Measurements from ENCODE around the gene KCNH3. TPM values are rescaled to one million over a fixed set of nuclear protein-coding genes. Genes with fewer than 3 reads are reported as not detected.

Gene KCNH3
- polyA plus RNA-seq, 1 donor (not counting 4 experiments of a cell fraction or from before 2014, with no cell fraction given) = 0.08 TPM

- Histone ChIP-seq H3K9ac (ENCODE audit: control insufficient read depth, extremely low read depth, insufficient read depth, low read length) (no peak overlapping the region), H3K79me2 (ENCODE audit: control insufficient read depth, insufficient read depth, low read length) (no peaks in the 10 kb centered on the region), H3K36me3 (ENCODE audit: control insufficient read depth in 2 of 2, extremely low read depth in 1 of 2, insufficient read depth in 2 of 2, low read length in 2 of 2) (no peaks in the 10 kb centered on the region), H3K4me2 (ENCODE audit: control insufficient read depth, extremely low read depth, insufficient read depth, low read depth, low read length) (no peak overlapping the region), H2AFZ (ENCODE audit: control insufficient read depth, low read length) (no peak overlapping the region), H3K27ac (ENCODE audit: control insufficient read depth, insufficient read depth, low read length) (no peak overlapping the region), H3K4me1 (ENCODE audit: control insufficient read depth, extremely low read depth, insufficient read depth, low read length) (peaks cover 44% of the 10 kb centered on the region), H4K20me1 (ENCODE audit: control insufficient read depth, extremely low read depth, insufficient read depth, low read length) (no peaks in the 10 kb centered on the region), H3K4me3 (ENCODE audit: control insufficient read depth in 2 of 3, extremely low read depth in 1 of 3, insufficient read depth in 2 of 3, low read depth in 1 of 3, low read length in 3 of 3) (no peak overlapping the region), H3K27me3 (ENCODE audit: control insufficient read depth, extremely low read depth, insufficient read depth, low read length) (peaks cover 29% of the 10 kb centered on the region), H3K9me3 (ENCODE audit: control insufficient read depth, low read depth, low read length) (no peaks in the 10 kb centered on the region), H3K9me1 (ENCODE audit: control insufficient read depth, extremely low read depth, insufficient read depth, low read length) (peaks cover 5% of the 10 kb centered on the region)
- DNase-seq (ENCODE audit: low read depth, low spot score) (no peak), FAIRE-seq (no peak)
- dilution Hi-C loops (cut with MboI; ENCODE audit: extremely low pct_ligation_motif_present, low sequenced_read_pairs) = no loop called here
- TF ChIP-seq CTCF (optimal IDR thresholded peaks at IDR 0.05 in 1 of 3, IDR thresholded peaks at IDR 0.05 in 1 of 3, conservative IDR thresholded peaks at IDR 0.05 in 1 of 3; ENCODE audit: extremely low read depth in 1 of 3, insufficient read depth in 2 of 3, low read length in 3 of 3) (no peak), EZH2 (IDR thresholded peaks at IDR 0.05; ENCODE audit: low read length) (no peak)
Measured at GRCh38 chr12:49543914-49544815, 5.3 kb downstream of the KCNH3 start.

GRCh38 chr12:49545815-49546214 is 7.0 kb downstream of the KCNH3 start:
- FAIRE-seq = no peak
- H4K20me1 ChIP-seq (ENCODE audit: control insufficient read depth, extremely low read depth, insufficient read depth, low read length) = no peaks in the 10 kb centered on the region
- H3K27me3 ChIP-seq (ENCODE audit: control insufficient read depth, extremely low read depth, insufficient read depth, low read length) = peaks cover 34% of the 10 kb centered on the region
- no peak overlapping the region for H2AFZ ChIP-seq (ENCODE audit: control insufficient read depth, low read length)
- H3K9me1 ChIP-seq (ENCODE audit: control insufficient read depth, extremely low read depth, insufficient read depth, low read length) = peaks cover 5% of the 10 kb centered on the region
- no peak overlapping the region for H3K9ac ChIP-seq (ENCODE audit: control insufficient read depth, extremely low read depth, insufficient read depth, low read length)
- H3K4me3 ChIP-seq (ENCODE audit: control insufficient read depth in 2 of 3, extremely low read depth in 1 of 3, insufficient read depth in 2 of 3, low read depth in 1 of 3, low read length in 3 of 3) = no peak overlapping the region
- no peak overlapping the region for H3K4me2 ChIP-seq (ENCODE audit: control insufficient read depth, extremely low read depth, insufficient read depth, low read depth, low read length)
- dilution Hi-C loops (cut with MboI; ENCODE audit: extremely low pct_ligation_motif_present, low sequenced_read_pairs) = no loop called here
- H3K27ac ChIP-seq (ENCODE audit: control insufficient read depth, insufficient read depth, low read length) = no peak overlapping the region
- no peaks in the 10 kb centered on the region for H3K36me3 ChIP-seq (ENCODE audit: control insufficient read depth in 2 of 2, extremely low read depth in 1 of 2, insufficient read depth in 2 of 2, low read length in 2 of 2)
- no peaks in the 10 kb centered on the region for H3K9me3 ChIP-seq (ENCODE audit: control insufficient read depth, low read depth, low read length)
- no peak for DNase-seq (ENCODE audit: low read depth, low spot score)
- TF ChIP-seq CTCF (optimal IDR thresholded peaks at IDR 0.05 in 1 of 3, IDR thresholded peaks at IDR 0.05 in 1 of 3, conservative IDR thresholded peaks at IDR 0.05 in 1 of 3; ENCODE audit: extremely low read depth in 1 of 3, insufficient read depth in 2 of 3, low read length in 3 of 3) (no peak), EZH2 (IDR thresholded peaks at IDR 0.05; ENCODE audit: low read length) (no peak)
- H3K4me1 ChIP-seq (ENCODE audit: control insufficient read depth, extremely low read depth, insufficient read depth, low read length) = peaks cover 33% of the 10 kb centered on the region
- no peaks in the 10 kb centered on the region for H3K79me2 ChIP-seq (ENCODE audit: control insufficient read depth, insufficient read depth, low read length)
